Gastrocnemius medialis (tissue), 4 donors: ENCODE measurements around the gene POFUT1.
"Not testable (repeated sequence)": the region's sequence is repeated elsewhere in the genome, so short reads cannot be mapped to it uniquely, and the experiment has no call there.

Source experiments
- CTCF ChIP-seq, 5 experiments: fragments of 450-650 bp in 3 of 5; fragments of 200-600 bp in 2 of 5; sonication (generic) in 2 of 5; IDR thresholded peaks in 4 of 5; conservative IDR thresholded peaks in 1 of 5; 1 replicate in 4 of 5; 2 replicates in 1 of 5; pipeline ENCODE4 v1.5.1; 2016 to 2019; ENCODE audit warnings: antibody characterized with exemption in 5 of 5, mild to moderate bottlenecking in 3 of 5, moderate library complexity in 3 of 5
- POLR2A ChIP-seq, 2 donors: fragments of 450-650 bp; IDR thresholded peaks; one replicate each; pipeline ENCODE4 v1.6.1; 2017; ENCODE audit warnings: antibody characterized with exemption in 2 of 2, mild to moderate bottlenecking in 2 of 2, moderate library complexity in 2 of 2

DNA sequence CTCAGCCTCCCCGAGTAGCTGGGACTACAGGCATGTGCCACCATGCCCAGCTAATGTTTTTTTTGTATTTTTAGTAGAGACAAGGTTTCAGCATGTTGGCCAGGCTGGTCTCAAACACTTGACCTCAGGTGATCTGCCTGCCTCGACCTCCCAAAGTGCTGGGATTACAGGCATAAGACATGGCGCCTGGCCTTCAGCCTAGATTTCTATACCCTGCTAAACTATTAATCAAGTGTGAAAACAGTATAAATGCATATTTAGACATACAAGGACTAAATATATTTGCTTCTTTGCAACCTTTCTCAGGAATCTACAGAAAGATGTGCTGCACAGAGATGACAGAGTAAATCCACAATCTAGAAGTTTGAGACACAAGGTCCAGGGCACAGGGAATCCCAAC is 67.5 kb downstream of the POFUT1 start:
- not testable (repeated sequence) for TF ChIP-seq CTCF (IDR thresholded peaks at IDR 0.05 in 4 of 5, conservative IDR thresholded peaks at IDR 0.05 in 1 of 5); POLR2A (IDR thresholded peaks at IDR 0.05)
